ENCODE measurements around the gene UGT1A3.

UGT1A3 gene

GRCh38 chr2:233778030-233778429 lies 49.2 kb downstream of the UGT1A3 start, which contains the start of gene MROH2A:
Gene MROH2A, plus strand, starts transcription at chr2:233778330. Its CDS starts 1,029 bp downstream, at chr2:233779359.
- Histone ChIP-seq H3K36me3 (ENCODE audit: control insufficient read depth, insufficient read depth, low read length) (no peaks in the 10 kb centered on the region), H3K9ac (ENCODE audit: low read length) (no peak within 1 kb of the TSS), H3K9me3 (ENCODE audit: control insufficient read depth, insufficient read depth, low read depth, low read length) (peaks cover 14% of the 10 kb centered on the region), H3K27ac (ENCODE audit: low read depth, low read length) (no peak within 1 kb of the TSS), H3K4me3 (ENCODE audit: low read depth, low read length) (no peak within 1 kb of the TSS), H3K4me1 (ENCODE audit: control insufficient read depth, insufficient read depth, low read length) (no peaks in the 10 kb centered on the region), H3K27me3 (ENCODE audit: control insufficient read depth, insufficient read depth, low read length) (no peaks in the 10 kb centered on the region)

DNA sequence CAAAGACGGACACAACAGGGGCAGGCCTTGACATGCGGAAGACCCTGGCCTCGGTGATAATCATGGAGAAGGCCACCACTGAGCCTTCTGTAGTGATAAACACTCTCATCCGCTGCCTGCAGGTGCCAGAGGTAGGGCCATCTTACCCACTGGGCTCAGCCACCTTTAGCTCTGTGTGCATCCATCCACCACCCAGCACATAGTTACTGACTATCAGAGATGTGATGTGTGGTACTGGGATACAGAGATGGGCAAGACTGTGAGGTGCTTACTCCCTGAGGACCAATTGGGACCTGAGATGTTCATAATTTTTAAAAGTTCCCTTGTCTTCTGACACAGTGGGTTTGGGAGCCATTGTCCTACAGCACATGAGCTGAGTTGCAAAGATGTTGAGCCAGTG lies 50.9 kb downstream of the UGT1A3 start:
- Histone ChIP-seq H3K27me3 (ENCODE audit: control insufficient read depth, insufficient read depth, low read length) (no peaks in the 10 kb centered on the region), H3K9ac (ENCODE audit: low read length) (no peak overlapping the region), H3K9me3 (ENCODE audit: control insufficient read depth, insufficient read depth, low read depth, low read length) (peaks cover 14% of the 10 kb centered on the region), H3K4me3 (ENCODE audit: low read depth, low read length) (no peak overlapping the region), H3K4me1 (ENCODE audit: control insufficient read depth, insufficient read depth, low read length) (no peaks in the 10 kb centered on the region), H3K27ac (ENCODE audit: low read depth, low read length) (no peak overlapping the region), H3K36me3 (ENCODE audit: control insufficient read depth, insufficient read depth, low read length) (no peaks in the 10 kb centered on the region)

- no peaks in the 10 kb centered on the region for H3K36me3 ChIP-seq (ENCODE audit: control insufficient read depth, insufficient read depth, low read length)
- no peaks in the 10 kb centered on the region for H3K4me1 ChIP-seq (ENCODE audit: control insufficient read depth, insufficient read depth, low read length)
- H3K9ac ChIP-seq (ENCODE audit: low read length): no peak overlapping the region
- no peaks in the 10 kb centered on the region for H3K27me3 ChIP-seq (ENCODE audit: control insufficient read depth, insufficient read depth, low read length)
- H3K4me3 ChIP-seq (ENCODE audit: low read depth, low read length): no peak overlapping the region
- H3K27ac ChIP-seq (ENCODE audit: low read depth, low read length): no peak overlapping the region
- H3K9me3 ChIP-seq (ENCODE audit: control insufficient read depth, insufficient read depth, low read depth, low read length): peaks cover 8% of the 10 kb centered on the region
Measured at GRCh38 chr2:233780771-233781170, 51.9 kb downstream of the UGT1A3 start.

- Histone ChIP-seq H3K9ac (ENCODE audit: low read length) (no peak overlapping the region), H3K36me3 (ENCODE audit: control insufficient read depth, insufficient read depth, low read length) (no peaks in the 10 kb centered on the region), H3K9me3 (ENCODE audit: control insufficient read depth, insufficient read depth, low read depth, low read length) (no peaks in the 10 kb centered on the region)
Measured at GRCh38 chr2:233789554-233789953, 60.7 kb downstream of the UGT1A3 start.

GRCh38 chr2:233791151-233791882 lies 62.5 kb downstream of the UGT1A3 start:
- Histone ChIP-seq H3K4me1 (ENCODE audit: control insufficient read depth, insufficient read depth, low read length) (no peaks in the 10 kb centered on the region), H3K4me3 (ENCODE audit: low read depth, low read length) (no peak overlapping the region), H3K36me3 (ENCODE audit: control insufficient read depth, insufficient read depth, low read length) (no peaks in the 10 kb centered on the region), H3K9me3 (ENCODE audit: control insufficient read depth, insufficient read depth, low read depth, low read length) (no peaks in the 10 kb centered on the region), H3K27ac (ENCODE audit: low read depth, low read length) (no peak overlapping the region), H3K27me3 (ENCODE audit: control insufficient read depth, insufficient read depth, low read length) (no peaks in the 10 kb centered on the region), H3K9ac (ENCODE audit: low read length) (no peak overlapping the region)

More at GRCh38 chr2:233789554-233789953, 60.7 kb downstream of the UGT1A3 start:
- Histone ChIP-seq H3K4me3 (ENCODE audit: low read depth, low read length) (no peak overlapping the region), H3K27me3 (ENCODE audit: control insufficient read depth, insufficient read depth, low read length) (no peaks in the 10 kb centered on the region), H3K4me1 (ENCODE audit: control insufficient read depth, insufficient read depth, low read length) (no peaks in the 10 kb centered on the region), H3K27ac (ENCODE audit: low read depth, low read length) (no peak overlapping the region)

DNA sequence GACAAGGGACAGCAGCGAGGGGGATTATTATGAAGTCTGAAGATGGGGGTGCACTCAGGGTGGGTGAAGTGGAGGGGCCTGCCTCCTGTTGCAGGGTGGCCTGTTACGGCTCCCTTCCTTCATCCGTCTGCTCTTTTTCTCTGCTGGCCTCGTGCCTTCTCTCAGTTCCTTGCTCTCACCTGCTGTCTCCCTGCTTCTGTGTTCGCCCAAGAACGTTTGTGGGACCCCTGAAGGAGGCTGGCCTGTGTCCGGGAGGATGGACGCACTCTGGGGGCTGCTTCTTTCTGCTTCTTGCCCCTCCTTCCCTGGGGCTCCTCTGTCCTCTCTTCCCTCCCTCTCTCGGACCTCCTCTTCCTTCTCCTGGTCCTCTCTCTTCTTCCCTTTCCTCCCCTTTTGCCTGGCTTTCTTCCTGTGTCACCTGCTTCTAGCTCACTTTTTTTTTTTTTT lies 63.1 kb downstream of the UGT1A3 start:
- no peak overlapping the region for H3K9ac ChIP-seq (ENCODE audit: low read length)

DNA sequence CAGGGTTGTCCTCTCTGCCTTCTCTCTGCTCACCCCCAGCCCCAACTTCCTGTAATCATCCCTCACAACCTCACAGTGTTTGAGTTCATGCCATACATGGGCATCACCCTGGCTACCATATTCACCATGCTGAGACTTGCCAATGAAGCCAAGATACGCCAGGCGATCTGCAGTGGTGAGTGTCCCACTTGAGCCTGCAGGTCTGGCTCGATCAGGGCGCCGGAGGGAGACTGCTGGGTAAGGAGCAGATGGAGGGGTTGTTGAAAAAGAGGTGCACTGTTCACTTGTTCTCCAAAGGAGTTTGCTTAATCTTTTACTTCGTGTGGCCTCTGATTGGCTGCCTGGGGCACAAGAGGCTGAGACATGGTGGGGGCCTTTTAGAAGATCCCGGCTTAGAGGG lies 63.9 kb downstream of the UGT1A3 start:
- Histone ChIP-seq H3K9me3 (ENCODE audit: control insufficient read depth, insufficient read depth, low read depth, low read length) (no peaks in the 10 kb centered on the region), H3K27ac (ENCODE audit: low read depth, low read length) (no peak overlapping the region), H3K27me3 (ENCODE audit: control insufficient read depth, insufficient read depth, low read length) (no peaks in the 10 kb centered on the region), H3K4me3 (ENCODE audit: low read depth, low read length) (no peak overlapping the region), H3K9ac (ENCODE audit: low read length) (no peak overlapping the region), H3K36me3 (ENCODE audit: control insufficient read depth, insufficient read depth, low read length) (no peaks in the 10 kb centered on the region), H3K4me1 (ENCODE audit: control insufficient read depth, insufficient read depth, low read length) (no peaks in the 10 kb centered on the region)

More for the DNA sequence above, 63.1 kb downstream of the UGT1A3 start:
- Histone ChIP-seq H3K36me3 (ENCODE audit: control insufficient read depth, insufficient read depth, low read length) (no peaks in the 10 kb centered on the region), H3K4me1 (ENCODE audit: control insufficient read depth, insufficient read depth, low read length) (no peaks in the 10 kb centered on the region), H3K27ac (ENCODE audit: low read depth, low read length) (no peak overlapping the region), H3K9me3 (ENCODE audit: control insufficient read depth, insufficient read depth, low read depth, low read length) (no peaks in the 10 kb centered on the region), H3K4me3 (ENCODE audit: low read depth, low read length) (no peak overlapping the region), H3K27me3 (ENCODE audit: control insufficient read depth, insufficient read depth, low read length) (no peaks in the 10 kb centered on the region)

GRCh38 chr2:233793465-233794127 lies 64.8 kb downstream of the UGT1A3 start:
- H3K4me1 ChIP-seq (ENCODE audit: control insufficient read depth, insufficient read depth, low read length): no peaks in the 10 kb centered on the region
- H3K9ac ChIP-seq (ENCODE audit: low read length): no peak overlapping the region
- H3K27ac ChIP-seq (ENCODE audit: low read depth, low read length): no peak overlapping the region
- H3K36me3 ChIP-seq (ENCODE audit: control insufficient read depth, insufficient read depth, low read length): no peaks in the 10 kb centered on the region
- no peak overlapping the region for H3K4me3 ChIP-seq (ENCODE audit: low read depth, low read length)
- H3K27me3 ChIP-seq (ENCODE audit: control insufficient read depth, insufficient read depth, low read length): no peaks in the 10 kb centered on the region
- H3K9me3 ChIP-seq (ENCODE audit: control insufficient read depth, insufficient read depth, low read depth, low read length): no peaks in the 10 kb centered on the region

- H3K36me3 ChIP-seq (ENCODE audit: control insufficient read depth, insufficient read depth, low read length): no peaks in the 10 kb centered on the region
- no peaks in the 10 kb centered on the region for H3K9me3 ChIP-seq (ENCODE audit: control insufficient read depth, insufficient read depth, low read depth, low read length)
- no peaks in the 10 kb centered on the region for H3K4me1 ChIP-seq (ENCODE audit: control insufficient read depth, insufficient read depth, low read length)
- H3K27ac ChIP-seq (ENCODE audit: low read depth, low read length): no peak overlapping the region
- H3K4me3 ChIP-seq (ENCODE audit: low read depth, low read length): no peak overlapping the region
- H3K27me3 ChIP-seq (ENCODE audit: control insufficient read depth, insufficient read depth, low read length): no peaks in the 10 kb centered on the region
- no peak overlapping the region for H3K9ac ChIP-seq (ENCODE audit: low read length)
Measured at GRCh38 chr2:233794128-233794658, 65.4 kb downstream of the UGT1A3 start.

GRCh38 chr2:233795735-233796171 lies 66.9 kb downstream of the UGT1A3 start:
- Histone ChIP-seq H3K9me3 (ENCODE audit: control insufficient read depth, insufficient read depth, low read depth, low read length) (no peaks in the 10 kb centered on the region), H3K27me3 (ENCODE audit: control insufficient read depth, insufficient read depth, low read length) (no peaks in the 10 kb centered on the region), H3K36me3 (ENCODE audit: control insufficient read depth, insufficient read depth, low read length) (no peaks in the 10 kb centered on the region), H3K9ac (ENCODE audit: low read length) (no peak overlapping the region), H3K4me3 (ENCODE audit: low read depth, low read length) (no peak overlapping the region), H3K4me1 (ENCODE audit: control insufficient read depth, insufficient read depth, low read length) (no peaks in the 10 kb centered on the region), H3K27ac (ENCODE audit: low read depth, low read length) (no peak overlapping the region)

DNA sequence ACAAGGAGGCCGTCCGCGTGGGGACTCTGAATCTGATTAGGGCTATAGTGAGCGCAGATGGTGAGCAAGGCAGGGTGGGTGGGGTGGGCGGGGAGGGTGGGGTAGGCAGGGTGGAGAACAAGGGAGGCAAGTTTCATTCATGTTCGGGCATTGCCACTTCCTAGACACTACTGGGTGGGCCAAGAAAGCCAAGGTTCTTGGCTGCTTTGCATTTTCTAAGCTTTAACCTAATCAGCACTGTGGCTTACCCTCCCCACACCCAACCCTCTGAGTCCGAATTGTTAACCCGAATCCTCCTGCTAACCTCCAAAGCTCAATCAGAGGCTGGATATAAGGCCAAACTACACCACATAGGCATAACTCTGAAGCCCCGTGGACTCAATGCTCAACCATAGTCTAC lies 67.4 kb downstream of the UGT1A3 start:
- Histone ChIP-seq H3K4me3 (ENCODE audit: low read depth, low read length) (no peak overlapping the region), H3K27ac (ENCODE audit: low read depth, low read length) (no peak overlapping the region), H3K36me3 (ENCODE audit: control insufficient read depth, insufficient read depth, low read length) (no peaks in the 10 kb centered on the region), H3K9ac (ENCODE audit: low read length) (no peak overlapping the region), H3K9me3 (ENCODE audit: control insufficient read depth, insufficient read depth, low read depth, low read length) (no peaks in the 10 kb centered on the region), H3K4me1 (ENCODE audit: control insufficient read depth, insufficient read depth, low read length) (no peaks in the 10 kb centered on the region), H3K27me3 (ENCODE audit: control insufficient read depth, insufficient read depth, low read length) (no peaks in the 10 kb centered on the region)
